Nephron (organoid): ENCODE data around the gene DENND1A.

ENCODE experiments used
- H3K27ac Mint-ChIP-seq, 3 experiments: 2 replicates each; pipeline ENCODE4 v1.8.0; 2020; ENCODE audit warnings: mixed read lengths in 3 of 3, mild to moderate bottlenecking in 2 of 3, moderate library complexity in 1 of 3
- H3K27me3 Mint-ChIP-seq: 2 replicates; pipeline ENCODE4 v1.8.0; 2021; ENCODE audit warnings: low read depth, mild to moderate bottlenecking, moderate library complexity, mixed read lengths
- H3K36me3 Mint-ChIP-seq: 2 replicates; pipeline ENCODE4 v1.8.0; 2020; ENCODE audit warnings: low read depth, mixed read lengths
- H3K4me1 Mint-ChIP-seq: 2 replicates; pipeline ENCODE4 v1.8.0; 2020; ENCODE audit warnings: mixed read lengths
- H3K4me3 Mint-ChIP-seq, 3 experiments: 2 replicates each; pipeline ENCODE4 v1.8.0; 2020; ENCODE audit warnings: mild to moderate bottlenecking in 3 of 3, mixed read lengths in 3 of 3, moderate library complexity in 2 of 3
- H3K9me3 Mint-ChIP-seq: 2 replicates; pipeline ENCODE4 v1.8.0; 2020; ENCODE audit warnings: mixed read lengths
- TF ChIP-seq, protein P1 (sequence below), 3 experiments: fragments of 200-600 bp; sonication (generic); IDR thresholded peaks; one replicate each; pipeline ENCODE4 v1.5.0; 2021; ENCODE audit warnings: antibody characterized with exemption in 3 of 3; ENCODE audit not compliant: unreplicated experiment in 3 of 3

The DENND1A gene

DNA sequence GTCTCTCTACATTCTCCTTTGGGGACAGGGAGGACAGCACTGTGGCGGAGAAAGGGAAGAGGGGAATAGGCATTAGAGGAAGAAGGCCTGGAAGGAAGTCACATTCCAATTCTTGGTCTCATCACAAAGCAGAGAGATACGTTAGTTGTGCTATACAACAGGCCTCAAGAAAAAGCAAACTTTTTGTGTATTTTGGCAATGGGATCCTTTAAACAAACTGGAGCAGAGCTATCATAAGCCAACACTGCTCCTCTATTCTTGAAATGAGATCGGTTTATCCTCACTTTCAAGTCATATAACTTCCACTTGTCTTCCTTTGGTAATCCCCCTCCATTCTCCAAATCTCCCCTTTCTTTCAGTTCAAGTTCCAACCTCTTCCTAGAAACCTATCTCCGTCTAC, 6.5 kb downstream of the DENND1A start:
- H3K4me1 Mint-ChIP-seq: peaks cover 9% of the 10 kb centered on the region
- TF ChIP-seq, protein P1, sequence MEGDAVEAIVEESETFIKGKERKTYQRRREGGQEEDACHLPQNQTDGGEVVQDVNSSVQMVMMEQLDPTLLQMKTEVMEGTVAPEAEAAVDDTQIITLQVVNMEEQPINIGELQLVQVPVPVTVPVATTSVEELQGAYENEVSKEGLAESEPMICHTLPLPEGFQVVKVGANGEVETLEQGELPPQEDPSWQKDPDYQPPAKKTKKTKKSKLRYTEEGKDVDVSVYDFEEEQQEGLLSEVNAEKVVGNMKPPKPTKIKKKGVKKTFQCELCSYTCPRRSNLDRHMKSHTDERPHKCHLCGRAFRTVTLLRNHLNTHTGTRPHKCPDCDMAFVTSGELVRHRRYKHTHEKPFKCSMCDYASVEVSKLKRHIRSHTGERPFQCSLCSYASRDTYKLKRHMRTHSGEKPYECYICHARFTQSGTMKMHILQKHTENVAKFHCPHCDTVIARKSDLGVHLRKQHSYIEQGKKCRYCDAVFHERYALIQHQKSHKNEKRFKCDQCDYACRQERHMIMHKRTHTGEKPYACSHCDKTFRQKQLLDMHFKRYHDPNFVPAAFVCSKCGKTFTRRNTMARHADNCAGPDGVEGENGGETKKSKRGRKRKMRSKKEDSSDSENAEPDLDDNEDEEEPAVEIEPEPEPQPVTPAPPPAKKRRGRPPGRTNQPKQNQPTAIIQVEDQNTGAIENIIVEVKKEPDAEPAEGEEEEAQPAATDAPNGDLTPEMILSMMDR (IDR thresholded peaks at IDR 0.05; ENCODE audit: unreplicated experiment in 3 of 3): no peak
- H3K9me3 Mint-ChIP-seq: peaks cover 11% of the 10 kb centered on the region
- H3K4me3 Mint-ChIP-seq: no peak overlapping the region
- H3K27ac Mint-ChIP-seq: no peak overlapping the region
- no peaks in the 10 kb centered on the region for H3K27me3 Mint-ChIP-seq
- H3K36me3 Mint-ChIP-seq: peaks cover 27% of the 10 kb centered on the region

DNA sequence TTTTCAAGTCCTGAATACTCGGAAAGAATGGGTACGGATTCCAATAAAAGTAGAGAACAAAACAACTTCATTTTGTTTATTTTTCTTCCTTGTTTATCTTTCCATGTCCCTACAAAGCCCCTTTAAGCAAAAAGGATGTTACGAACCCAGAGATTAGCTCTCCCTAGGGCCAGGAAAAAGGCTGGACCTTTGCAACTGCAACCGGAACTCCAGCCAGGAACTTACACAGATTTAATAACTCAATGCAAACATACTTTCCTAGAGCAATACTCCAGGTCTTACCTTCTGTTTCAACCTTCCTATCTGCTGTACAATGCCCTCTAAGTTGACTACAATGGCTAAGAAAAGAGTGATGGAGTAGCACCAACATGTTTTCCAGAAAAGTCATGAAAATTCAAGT, 7.0 kb downstream of the DENND1A start:
- TF ChIP-seq, protein P1 (IDR thresholded peaks at IDR 0.05; ENCODE audit: unreplicated experiment in 3 of 3): no peak
- Mint-ChIP-seq H3K9me3 (peaks cover 11% of the 10 kb centered on the region), H3K27ac (no peak overlapping the region), H3K4me1 (peaks cover 4% of the 10 kb centered on the region), H3K36me3 (peaks cover 27% of the 10 kb centered on the region), H3K4me3 (no peak overlapping the region), H3K27me3 (no peaks in the 10 kb centered on the region)

DNA sequence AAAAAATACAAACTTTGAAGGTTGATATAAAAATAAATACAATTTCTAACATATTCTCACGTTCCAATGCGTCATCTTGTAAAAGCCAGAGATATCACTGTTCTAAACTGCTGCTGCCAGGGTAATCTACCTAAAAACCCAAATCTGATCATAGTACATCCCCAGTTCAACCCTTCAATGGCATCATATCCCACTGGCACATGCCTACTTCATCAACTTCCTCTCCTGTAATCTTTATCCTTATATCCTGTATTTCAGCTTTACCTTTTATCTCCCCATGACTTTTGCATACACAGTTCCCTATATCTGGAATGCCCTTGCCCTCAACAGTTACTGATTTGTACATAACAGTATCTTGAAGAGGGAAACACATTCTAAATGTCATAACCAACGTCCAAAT, 7.5 kb downstream of the DENND1A start:
- H3K4me1 Mint-ChIP-seq: no peaks in the 10 kb centered on the region
- no peak overlapping the region for H3K4me3 Mint-ChIP-seq
- H3K36me3 Mint-ChIP-seq: peaks cover 30% of the 10 kb centered on the region
- no peaks in the 10 kb centered on the region for H3K27me3 Mint-ChIP-seq
- TF ChIP-seq, protein P1 (IDR thresholded peaks at IDR 0.05; ENCODE audit: unreplicated experiment in 3 of 3): no peak
- peaks cover 11% of the 10 kb centered on the region for H3K9me3 Mint-ChIP-seq
- no peak overlapping the region for H3K27ac Mint-ChIP-seq

DNA sequence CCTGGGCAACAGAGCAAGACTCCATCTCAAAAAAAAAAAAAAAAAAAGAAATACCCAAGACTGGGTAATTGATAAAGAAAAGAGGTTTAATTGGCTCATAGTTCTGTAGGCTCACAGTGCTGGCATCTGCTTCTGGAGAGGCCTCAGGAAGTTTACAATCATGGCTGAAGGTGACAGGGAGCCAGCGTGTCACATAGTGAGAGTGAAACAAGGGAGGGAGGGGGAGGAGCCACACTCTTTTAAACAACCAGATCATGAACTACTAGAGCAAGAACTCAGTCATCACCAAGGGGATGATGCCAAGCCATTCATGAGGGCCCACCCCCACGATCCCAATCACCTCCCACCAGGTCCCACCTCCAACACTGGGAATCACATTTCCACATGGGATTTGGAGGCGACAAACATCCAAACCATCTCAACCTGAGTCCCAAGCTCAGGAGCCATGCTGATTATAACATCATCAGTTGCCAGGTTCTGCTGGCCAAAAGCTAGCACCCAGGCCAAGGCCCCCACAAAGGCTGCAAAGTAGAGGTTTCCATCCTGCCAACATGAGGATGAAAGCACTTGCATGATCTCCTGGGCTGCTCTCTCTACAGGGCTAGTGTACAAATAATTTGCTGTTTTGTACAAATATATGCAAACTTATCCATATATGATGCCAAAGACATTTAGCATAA, 15.3 kb downstream of the DENND1A start:
- no peaks in the 10 kb centered on the region for H3K4me1 Mint-ChIP-seq

DNA sequence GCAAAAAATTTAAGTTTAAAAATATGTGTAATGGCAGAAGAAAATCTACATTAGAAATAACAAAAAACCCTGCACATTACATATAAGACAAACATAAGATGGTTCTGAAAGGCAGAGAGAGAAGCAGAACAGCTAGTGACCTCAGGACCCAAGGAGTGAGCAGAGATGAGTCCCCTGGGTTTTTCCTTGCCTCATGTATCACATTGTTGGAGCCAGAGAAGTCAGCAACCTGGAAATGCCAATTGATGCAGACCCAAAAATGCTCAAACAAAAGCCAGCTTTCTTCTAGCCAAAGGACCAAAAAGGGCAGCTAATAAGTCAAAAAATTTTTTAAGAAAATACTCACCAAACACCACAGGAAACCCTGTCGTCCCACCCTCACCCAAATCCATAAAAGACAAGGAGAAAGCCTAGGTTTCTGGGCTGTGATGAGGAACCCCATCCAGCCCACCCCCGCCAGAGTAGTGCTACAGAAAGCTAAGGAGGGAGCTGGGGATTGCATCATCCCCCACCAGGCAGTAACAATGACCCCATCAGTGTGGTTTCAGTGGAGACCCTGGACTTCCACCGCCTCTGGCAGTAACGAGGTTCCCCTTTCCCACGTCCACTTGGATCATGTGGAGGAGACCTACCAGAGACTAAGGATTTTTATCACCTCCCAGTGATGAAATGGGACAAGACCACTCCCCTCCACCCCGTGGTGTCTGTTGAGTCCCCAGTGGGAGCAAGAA, 17.6 kb downstream of the DENND1A start:
- H3K36me3 Mint-ChIP-seq: peaks cover 42% of the 10 kb centered on the region
- no peaks in the 10 kb centered on the region for H3K4me1 Mint-ChIP-seq
- TF ChIP-seq, protein P1 (IDR thresholded peaks at IDR 0.05; ENCODE audit: unreplicated experiment in 3 of 3): no peak
- no peak overlapping the region for H3K4me3 Mint-ChIP-seq
- peaks cover 22% of the 10 kb centered on the region for H3K9me3 Mint-ChIP-seq
- no peaks in the 10 kb centered on the region for H3K27me3 Mint-ChIP-seq
- no peak overlapping the region for H3K27ac Mint-ChIP-seq

More for the DNA sequence above, 15.3 kb downstream of the DENND1A start:
- Mint-ChIP-seq H3K27me3 (no peaks in the 10 kb centered on the region), H3K9me3 (peaks cover 19% of the 10 kb centered on the region), H3K36me3 (peaks cover 45% of the 10 kb centered on the region), H3K4me3 (no peak overlapping the region), H3K27ac (no peak overlapping the region)
- TF ChIP-seq, protein P1 (IDR thresholded peaks at IDR 0.05; ENCODE audit: unreplicated experiment in 3 of 3): no peak
